Transverse colon (tissue), 4 donors: ENCODE results near the gene ZNF296. TPM values are rescaled to one million over a fixed set of nuclear protein-coding genes. Genes with fewer than 3 reads are reported as not detected.

Source experiments
- DNase-seq: peaks from one replicate; pipeline ENCODE4 v3.0.0-alpha.2; 2019
- H3K27ac ChIP-seq, 4 donors: fragments of 200-600 bp; sonication (generic); 2 replicates each; pipeline ENCODE4 v1.5.1; 2016 to 2018; ENCODE audit warnings: inconsistent platforms in 4 of 4
- H3K27me3 ChIP-seq: fragments of 200-600 bp; sonication (generic); 2 replicates; pipeline ENCODE4 v1.5.1; 2017; ENCODE audit warnings: inconsistent platforms
- H3K36me3 ChIP-seq, 4 donors: fragments of 200-600 bp; sonication (generic); 2 replicates each; pipeline ENCODE4 v1.5.1; 2017 to 2019; ENCODE audit warnings: inconsistent platforms in 4 of 4
- H3K4me1 ChIP-seq, 4 donors: fragments of 200-600 bp; sonication (generic); 2 replicates each; pipeline ENCODE4 v1.5.1; 2017 to 2020; ENCODE audit warnings: inconsistent platforms in 4 of 4
- H3K4me3 ChIP-seq, 4 donors: fragments of 200-600 bp; sonication (generic); 1 replicate in 1 of 4; 2 replicates in 3 of 4; pipeline versions ENCODE4 v1.5.1 to v1.6.1; 2017 to 2019; ENCODE audit warnings: inconsistent platforms in 4 of 4
- H3K9me3 ChIP-seq, 2 donors: fragments of 200-600 bp; sonication (generic); 2 replicates each; pipeline ENCODE4 v1.5.1; 2017 to 2019; ENCODE audit warnings: inconsistent platforms in 2 of 2
- CTCF ChIP-seq, 5 experiments: fragments of 200-600 bp in 3 of 5; fragments of 450-650 bp in 2 of 5; sonication (generic) in 3 of 5; IDR thresholded peaks; 1 replicate in 2 of 5; 2 replicates in 3 of 5; pipeline ENCODE4 v1.5.1; 2016 to 2017; ENCODE audit warnings: antibody characterized with exemption in 5 of 5, inconsistent platforms in 3 of 5, mild to moderate bottlenecking in 2 of 5, moderate library complexity in 1 of 5
- EP300 ChIP-seq: sonication (generic); formaldehyde crosslinking; IDR thresholded peaks from one replicate; pipeline ENCODE4 v1.6.1; 2017; ENCODE audit warnings: antibody characterized with exemption, low read depth
- POLR2A ChIP-seq: fragments of 450-650 bp; IDR thresholded peaks from one replicate; pipeline ENCODE4 v1.6.1; 2016; ENCODE audit warnings: antibody characterized with exemption, mild to moderate bottlenecking, moderate library complexity
- POLR2AphosphoS5 ChIP-seq, 3 donors: sonication (generic); formaldehyde crosslinking; IDR thresholded peaks; one replicate each; pipeline ENCODE4 v1.6.1; 2016; ENCODE audit warnings: antibody characterized with exemption in 3 of 3
- WGBS, 2 donors: methylation state at CpG; one replicate each; pipeline ENCODE4 v1.1.5; 2018; ENCODE audit warnings: low coverage in 1 of 2; 5-methylcytosine and 5-hydroxymethylcytosine counted together
- in situ Hi-C, 4 donors: fragments of 200-750 bp; cut with MboI; loops; one replicate each; pipeline versions ENCODE4 v1.15.0 to v1.15.1; 2017; ENCODE audit warnings: low sequenced_read_pairs in 3 of 4, low pct_ligation_motif_present in 1 of 4, low pct_unique_long_range_greater_than_20kb in 1 of 4
- intact Hi-C: fragments of 100-400 bp; cut with DNase I; formaldehyde crosslinking; loops from one replicate; pipeline ENCODE4 v1.15.1; 2023; ENCODE audit warnings: low total_unique reads
- total RNA-seq, 4 donors: library from RNA; depleted of rRNA; stranded (reverse); fragments of >200 nt; gene quantifications; one replicate each; pipeline ENCODE4 v1.1.0, GENCODE V29; 2016

Gene ZNF296
- total RNA-seq, 4 donors from 2014 or later, result 0.75 to 5.8 (median 3.5) TPM

- in situ Hi-C loops, result loop anchor here in 1 of 4 donors (10.0 kb wide), 1 partner anchor 77 kb away; no protein-coding TSS in a partner anchor
Observed at GRCh38 chr19:45061965-45062364, 14.3 kb downstream of the ZNF296 start.

GRCh38 chr19:45059258-45059965 is 16.9 kb downstream of the ZNF296 start:
- intact Hi-C loops, result no loop called here
- in situ Hi-C loops, result no loop called here
- 52% methylated on average over 16 of the region's 16 CpGs; no CpG with 5 or more reads in 1 of the 2 donors for WGBS, 2 donors
- Histone ChIP-seq H3K4me1 (no peaks in the 10 kb centered on the region), H3K27me3 (no peaks in the 10 kb centered on the region), H3K36me3 (peaks cover 0 to 77% (median 37%) of the 10 kb centered on the region in 4 donors), H3K4me3 (no peak overlapping the region), H3K27ac (no peak overlapping the region), H3K9me3 (no peaks in the 10 kb centered on the region)
- DNase-seq, result peak; percentile 87
- no peak for TF ChIP-seq POLR2AphosphoS5 (IDR thresholded peaks at IDR 0.05)
- TF ChIP-seq POLR2A, result no peak
- TF ChIP-seq CTCF (IDR thresholded peaks at IDR 0.05), result peak; percentile 89 to 93 (median 92)
- no peak for TF ChIP-seq EP300

More at GRCh38 chr19:45061965-45062364, 14.3 kb downstream of the ZNF296 start:
- Histone ChIP-seq H3K4me3 (no peak overlapping the region), H3K9me3 (no peaks in the 10 kb centered on the region), H3K36me3 (peaks cover 0 to 58% (median 29%) of the 10 kb centered on the region in 4 donors), H3K27ac (no peak overlapping the region), H3K27me3 (no peaks in the 10 kb centered on the region), H3K4me1 (no peaks in the 10 kb centered on the region)
- 93% methylated on average over 4 of the region's 4 CpGs; no CpG with 5 or more reads in 1 of the 2 donors for WGBS, 2 donors
- DNase-seq, result no peak
- no peak for TF ChIP-seq POLR2A
- TF ChIP-seq EP300, result no peak
- TF ChIP-seq CTCF (IDR thresholded peaks at IDR 0.05), result no peak
- intact Hi-C loops, result no loop called here

- no peak overlapping the region for H3K27ac ChIP-seq
- no peaks in the 10 kb centered on the region for H3K27me3 ChIP-seq
- 83 to 85% methylated on average over 10 to 14 of the region's 14 CpGs for WGBS, 2 donors
- peaks cover 0 to 77% (median 34%) of the 10 kb centered on the region in 4 donors for H3K36me3 ChIP-seq
- intact Hi-C loops (no loop called here), in situ Hi-C loops (no loop called here)
- H3K9me3 ChIP-seq, result no peaks in the 10 kb centered on the region
- H3K4me3 ChIP-seq, result no peak overlapping the region
- TF ChIP-seq POLR2A (no peak), POLR2AphosphoS5 (IDR thresholded peaks at IDR 0.05) (no peak), EP300 (no peak), CTCF (IDR thresholded peaks at IDR 0.05) (no peak)
- H3K4me1 ChIP-seq, result no peaks in the 10 kb centered on the region
- no peak for DNase-seq
Observed at GRCh38 chr19:45058622-45059159, 17.6 kb downstream of the ZNF296 start.

- no peaks in the 10 kb centered on the region for H3K27me3 ChIP-seq
- peaks cover 0 to 84% (median 39%) of the 10 kb centered on the region in 4 donors for H3K36me3 ChIP-seq
- DNase-seq, result no peak
- H3K27ac ChIP-seq, result no peak overlapping the region
- in situ Hi-C loops (no loop called here), intact Hi-C loops (no loop called here)
- no peaks in the 10 kb centered on the region for H3K9me3 ChIP-seq
- H3K4me3 ChIP-seq, result no peak overlapping the region
- 93% methylated on average over 9 of the region's 9 CpGs; no CpG with 5 or more reads in 1 of the 2 donors for WGBS, 2 donors
- H3K4me1 ChIP-seq, result peaks cover 0 to 4% (median under 1%) of the 10 kb centered on the region in 4 donors
- TF ChIP-seq EP300, result no peak
- TF ChIP-seq POLR2A, result no peak
- TF ChIP-seq POLR2AphosphoS5 (IDR thresholded peaks at IDR 0.05), result no peak
- TF ChIP-seq CTCF (IDR thresholded peaks at IDR 0.05), result no peak
Observed at GRCh38 chr19:45057444-45057843, 18.8 kb downstream of the ZNF296 start.
